NCI-H1105 (cell line): ENCODE data around the gene UCHL1.
"Not testable (repeated sequence)": the region's sequence is repeated elsewhere in the genome, so short reads cannot be mapped to it uniquely, and the experiment has no call there.

Source experiments
- DNase-seq: peaks from one replicate; lab custom pipeline; 2025; lab: John Stamatoyannopoulos, UW

UCHL1 gene

DNA sequence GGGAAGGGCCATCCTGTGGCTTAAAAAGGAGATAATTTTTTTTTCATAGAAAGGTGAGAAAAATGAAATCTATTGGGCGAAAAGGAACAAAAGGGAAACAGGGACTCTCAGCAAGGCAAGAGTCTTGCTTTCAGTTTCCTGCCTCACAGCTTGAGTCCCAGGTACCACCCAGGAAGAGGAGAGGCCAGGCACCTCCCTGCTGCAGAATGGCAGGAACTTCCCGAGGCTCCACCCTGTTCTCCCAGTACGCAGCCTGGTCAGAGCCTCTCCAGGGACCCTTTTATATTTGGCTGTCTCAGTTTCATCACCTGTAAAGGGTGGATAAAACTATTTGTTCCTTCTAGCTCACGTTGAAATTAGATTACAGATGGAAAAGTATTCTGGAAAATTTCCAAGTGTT, 33.8 kb downstream of the UCHL1 start:
- no peak for DNase-seq

DNA sequence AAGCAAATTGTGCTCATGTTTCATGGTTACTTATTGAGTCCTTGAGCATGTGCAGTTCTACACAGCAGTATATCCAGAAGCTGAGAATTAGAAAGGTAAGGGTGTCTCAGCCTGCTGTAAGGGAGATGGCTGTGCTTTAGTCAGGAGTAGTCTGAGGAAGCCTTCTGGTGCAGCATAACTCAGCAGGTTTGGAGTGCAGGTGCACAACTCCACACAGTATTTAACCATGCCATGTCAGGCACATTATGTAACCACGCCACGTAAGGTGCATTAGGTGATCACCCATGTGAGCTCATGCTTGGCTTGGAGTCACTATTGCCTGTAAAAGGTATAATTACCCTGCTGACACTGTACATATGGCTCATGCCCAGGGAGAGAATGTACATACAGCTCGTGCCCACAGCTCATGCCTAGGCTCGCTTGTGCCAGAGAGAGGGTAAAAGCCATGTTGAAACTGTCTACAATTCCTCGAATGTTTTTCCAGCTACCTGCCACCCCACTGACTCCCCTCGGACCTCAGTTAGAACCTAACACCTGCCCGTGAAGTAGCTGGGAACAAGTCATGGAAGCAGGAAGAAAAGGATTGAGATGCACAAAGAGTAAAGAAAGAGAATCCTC, 37.8 kb downstream of the UCHL1 start:
- DNase-seq: no peak

DNA sequence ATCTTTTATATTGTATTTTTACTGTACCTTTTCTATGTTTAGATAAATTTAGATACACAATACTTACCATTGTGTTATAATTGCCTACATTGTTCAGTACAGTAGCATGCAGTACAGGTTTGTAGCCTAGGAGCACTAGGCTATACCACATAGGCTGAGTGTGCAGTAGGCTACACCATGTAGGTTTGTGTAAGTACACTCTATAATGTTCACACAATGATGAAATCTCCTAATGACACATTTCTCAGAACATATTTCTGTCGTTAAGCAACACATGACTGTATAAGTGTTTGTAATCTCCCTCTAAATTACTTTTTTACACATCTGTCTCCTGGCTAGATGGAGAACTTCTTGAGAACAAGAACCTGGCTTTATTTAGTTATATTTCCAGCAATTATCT, 40.3 kb downstream of the UCHL1 start:
- no peak for DNase-seq

DNA sequence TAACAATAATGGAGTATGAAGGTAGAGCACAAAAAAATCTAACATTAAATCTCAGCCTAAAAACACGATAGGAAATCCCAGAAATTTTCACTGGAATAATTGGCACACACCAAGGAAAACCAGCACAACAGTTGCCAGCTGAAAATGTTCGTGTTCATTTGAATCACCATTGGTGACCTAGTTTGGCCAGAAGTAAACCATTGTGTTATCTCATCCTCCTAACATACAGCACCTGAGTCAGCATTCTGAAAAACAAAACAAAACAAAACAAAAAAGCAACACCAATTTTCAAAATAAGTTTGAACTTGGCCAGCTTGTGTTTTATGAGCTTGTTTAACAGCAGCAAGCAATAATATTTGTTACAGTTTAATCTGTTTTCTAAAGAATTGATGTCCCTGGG, 41.1 kb downstream of the UCHL1 start:
- no peak for DNase-seq

DNA sequence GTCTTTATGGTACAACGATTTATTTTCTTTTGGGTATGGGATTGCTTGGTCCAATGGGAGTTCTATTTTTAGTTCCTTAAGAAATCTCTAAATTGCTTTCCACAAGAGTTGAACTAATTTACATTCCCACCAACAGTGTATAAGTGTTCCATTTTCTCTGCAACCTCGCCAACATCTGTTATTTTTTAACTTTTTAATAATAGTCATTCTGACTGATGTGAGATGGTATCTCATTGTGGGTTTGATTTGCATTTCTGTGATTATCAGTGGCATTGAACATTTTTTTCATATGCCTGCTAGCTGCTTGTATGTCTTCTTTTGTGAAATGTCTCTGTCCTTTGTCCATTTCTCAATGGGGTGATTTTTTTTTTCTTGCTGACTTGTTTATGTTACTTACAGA, 42.8 kb downstream of the UCHL1 start:
- no peak for DNase-seq

DNA sequence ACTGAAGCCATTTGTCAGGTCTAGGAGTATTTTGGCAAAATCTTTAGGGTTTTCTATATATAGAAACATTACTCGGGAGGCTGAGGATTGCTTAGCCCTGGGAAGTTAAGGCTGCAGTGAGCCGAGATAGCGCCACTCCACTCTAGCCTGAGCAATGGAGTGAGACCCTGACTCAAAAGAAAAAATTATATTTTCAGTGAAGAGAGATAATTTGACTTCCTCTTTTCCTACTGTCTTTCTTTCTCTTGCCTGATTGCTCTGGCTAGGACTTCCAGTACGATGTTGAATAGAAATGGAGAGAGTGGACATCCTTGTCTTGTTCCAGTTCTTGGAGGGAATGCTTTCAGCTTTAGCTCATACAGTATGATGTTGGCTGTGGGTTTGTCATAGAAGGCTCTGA, 44.4 kb downstream of the UCHL1 start:
- DNase-seq: no peak

DNA sequence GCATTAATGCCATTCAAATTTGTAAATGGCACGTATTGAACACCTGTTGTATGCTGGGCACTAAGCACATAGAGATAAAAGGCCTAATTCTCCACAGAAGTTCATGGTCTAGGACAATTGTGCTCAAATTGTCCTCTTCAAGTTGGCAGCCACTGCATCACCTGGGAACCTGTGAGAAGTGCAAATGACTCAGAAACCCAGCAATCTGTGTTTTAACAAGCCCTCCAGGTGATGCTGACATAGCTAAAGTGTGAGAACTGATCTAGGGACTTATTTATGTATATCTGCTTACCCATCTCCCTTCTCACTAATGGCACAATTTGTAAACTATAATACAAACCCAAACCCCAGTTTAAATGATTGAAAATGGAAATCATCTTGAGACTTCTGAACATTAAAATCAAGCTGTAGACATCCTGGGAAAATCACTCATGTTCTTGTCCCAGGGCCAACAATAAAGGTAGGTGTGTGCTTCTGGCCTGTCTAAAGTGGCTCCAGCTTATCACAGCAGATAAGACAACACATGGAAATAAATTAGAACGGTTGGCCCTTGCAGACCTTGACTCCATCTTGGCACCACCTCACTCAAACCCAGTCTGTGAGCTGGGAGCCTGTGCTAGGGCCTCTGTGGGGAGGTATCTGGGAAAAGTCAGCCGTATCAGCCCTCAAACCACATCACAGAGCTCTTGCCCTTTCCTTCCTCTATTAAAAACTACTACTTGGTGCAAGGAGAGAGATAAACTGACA, 46.8 kb downstream of the UCHL1 start:
- no peak for DNase-seq

DNA sequence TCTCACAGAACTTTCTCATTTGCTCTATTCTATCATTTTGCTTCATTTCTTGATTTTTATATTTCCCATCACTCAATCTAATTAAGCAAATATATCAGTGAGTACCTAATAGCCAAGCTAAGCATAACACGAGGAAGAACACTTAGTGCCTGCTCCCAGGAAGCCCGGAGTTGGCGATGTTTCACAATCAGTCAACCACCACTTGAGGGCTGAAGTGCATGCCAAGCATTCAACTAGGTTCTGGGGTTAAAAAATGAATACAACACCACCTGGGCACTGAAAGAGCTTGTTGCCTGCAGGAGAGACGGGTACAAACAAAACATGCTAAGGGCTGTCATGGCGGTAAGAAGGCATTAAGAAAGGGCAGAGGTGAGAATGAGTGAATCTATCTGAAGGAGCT, 47.5 kb downstream of the UCHL1 start:
- DNase-seq: no peak

DNA sequence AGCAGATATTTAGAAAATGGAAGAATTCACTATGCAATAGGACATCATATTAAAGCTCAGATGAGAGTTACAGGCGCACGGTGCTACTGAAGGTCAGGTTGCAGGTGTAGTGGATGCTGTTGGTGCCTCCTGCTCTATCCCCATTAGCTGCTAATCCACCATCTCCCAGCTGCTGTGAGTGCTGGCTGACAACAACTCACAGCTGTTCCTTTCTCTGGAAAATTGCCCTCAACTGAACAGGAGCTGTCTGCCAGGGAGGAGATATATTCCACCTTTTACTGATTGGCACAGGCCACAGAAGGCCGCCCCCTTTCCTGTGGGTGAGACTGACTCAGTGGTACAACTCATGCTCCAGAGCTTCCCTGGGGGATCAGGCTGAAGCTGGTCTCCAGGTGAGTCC, 48.7 kb downstream of the UCHL1 start:
- DNase-seq: no peak

DNA sequence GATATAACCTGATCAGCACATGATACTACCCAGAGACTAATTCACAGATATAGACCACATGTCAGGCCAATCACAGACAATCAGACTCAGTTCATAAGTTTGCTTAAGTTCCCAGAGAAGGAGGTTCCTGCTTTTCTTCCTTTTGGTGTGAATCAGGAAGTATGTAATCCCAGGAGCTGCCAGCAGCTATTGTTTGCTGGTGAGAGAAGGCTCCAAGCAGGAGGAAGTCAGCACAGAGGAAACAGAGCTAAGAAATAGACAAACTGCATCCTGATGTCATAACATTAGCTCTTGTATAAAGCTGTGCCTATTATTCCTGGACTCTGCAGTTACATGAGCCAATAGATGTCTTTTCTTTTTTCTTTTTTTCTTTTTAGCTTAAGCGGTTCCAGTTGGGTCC, 50.9 kb downstream of the UCHL1 start:
- DNase-seq: no peak

DNA sequence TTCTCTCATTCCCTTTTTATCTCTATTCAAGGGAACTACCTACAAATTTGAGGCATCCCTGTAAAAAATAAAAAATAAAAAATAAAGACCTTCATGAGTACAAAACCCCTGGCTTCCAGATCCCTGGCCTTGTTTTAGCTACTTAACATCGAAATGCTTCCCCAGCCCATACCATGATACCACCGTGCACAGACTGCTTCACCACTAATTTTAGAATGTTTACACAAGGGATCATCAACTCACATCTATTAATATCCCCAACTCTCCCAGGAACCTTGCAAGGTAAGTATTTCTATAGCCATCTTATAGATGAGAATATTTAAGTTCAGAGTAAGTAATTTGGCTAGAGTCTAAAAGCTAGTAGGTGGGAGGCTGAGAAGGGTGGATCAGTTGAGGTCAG, 51.7 kb downstream of the UCHL1 start:
- DNase-seq: no peak

DNA sequence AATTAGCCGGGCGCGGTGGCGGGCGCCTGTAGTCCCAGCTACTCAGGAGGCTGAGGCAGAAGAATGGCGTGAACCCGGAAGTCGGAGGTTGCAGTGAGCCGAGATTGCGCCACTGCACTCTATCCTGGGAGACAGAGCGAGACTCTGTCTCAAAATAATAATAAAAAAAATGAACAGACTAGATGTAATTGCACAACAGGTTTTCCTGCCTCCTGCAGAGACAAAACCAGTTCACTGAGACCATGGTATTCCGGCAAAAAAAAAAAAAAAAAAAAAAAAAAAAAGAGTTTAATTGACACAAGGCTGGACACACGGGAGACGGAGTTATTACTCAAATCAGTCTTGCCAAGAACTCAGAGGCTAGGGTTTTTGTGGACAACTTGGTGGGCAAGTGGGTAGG, 58.7 kb downstream of the UCHL1 start:
- not testable (repeated sequence) for DNase-seq

DNA sequence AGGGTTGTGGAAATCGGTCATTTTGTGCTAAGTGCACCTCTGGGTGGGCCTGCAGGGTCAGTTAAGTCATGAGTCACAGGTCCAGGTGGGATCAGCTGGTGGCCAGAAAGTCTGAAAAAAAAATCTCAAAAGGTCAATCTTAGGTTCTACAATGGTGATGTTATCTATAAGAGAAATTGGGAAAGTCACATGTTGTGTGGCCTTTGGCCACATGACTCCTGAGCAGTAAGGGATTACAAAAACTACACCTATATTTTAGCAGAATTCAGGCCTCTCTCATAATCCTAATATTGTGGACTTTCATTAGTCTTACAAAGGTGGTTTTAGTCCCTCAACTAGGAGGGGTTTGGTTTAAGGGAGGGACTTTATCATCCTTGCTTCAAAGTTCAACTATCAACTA, 59.1 kb downstream of the UCHL1 start:
- no peak for DNase-seq
